ENCODE data around the gene SLC9A7. TPM values are rescaled to one million over a fixed set of nuclear protein-coding genes. Genes with fewer than 3 reads are reported as not detected.

The SLC9A7 gene
- total and polyA plus RNA-seq, 2 experiments from 2014 or later = 2.5 to 15.4 TPM

DNA sequence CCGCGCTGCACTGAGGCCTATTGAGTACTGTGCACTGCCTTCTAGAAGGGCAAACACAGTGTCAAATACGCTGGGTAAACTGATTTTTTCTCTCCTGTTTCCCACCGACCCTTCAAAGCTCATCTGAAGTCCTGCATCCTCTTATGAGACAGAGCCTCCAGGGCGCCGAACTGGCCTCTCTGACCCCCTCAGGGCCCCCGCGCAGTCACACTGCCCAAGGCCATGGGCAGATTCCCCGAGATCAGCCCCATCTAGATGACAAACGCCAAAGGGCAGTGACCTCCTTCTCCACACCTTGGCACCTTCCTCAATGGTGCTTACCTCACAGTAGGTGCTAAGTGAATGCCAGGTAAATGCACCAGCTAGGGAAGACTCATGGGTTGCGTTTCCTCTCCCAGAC lies 151.0 kb downstream of the SLC9A7 start:
- Histone ChIP-seq H3K4me2 (no peak overlapping the region), H3K27ac (ENCODE audit: low read depth) (no peak overlapping the region), H3K79me2 (replicated peaks; ENCODE audit: insufficient read depth) (no peaks in the 10 kb centered on the region), H3K9me2 (ENCODE audit: insufficient read depth) (no peaks in the 10 kb centered on the region), H3K27me3 (ENCODE audit: insufficient read depth) (no peaks in the 10 kb centered on the region), H3K36me3 (ENCODE audit: insufficient read depth) (no peaks in the 10 kb centered on the region), H2AFZ (no peak overlapping the region), H4K20me1 (replicated peaks; ENCODE audit: insufficient read depth) (no peaks in the 10 kb centered on the region), H3K4me3 (no peak overlapping the region), H3F3A (replicated peaks; ENCODE audit: low read depth) (no peaks in the 10 kb centered on the region), H3K4me1 (ENCODE audit: insufficient read depth) (no peaks in the 10 kb centered on the region)
- Mint-ChIP-seq H3K27ac (no peak overlapping the region; the same call in 1 of the 2 replicates), H3K4me1 (peaks cover 3% of the 10 kb centered on the region; the same call in 2 of the 3 replicates), H3K9me3 (no peaks in the 10 kb centered on the region), H3K4me3 (no peak overlapping the region), H3K36me3 (ENCODE audit: low read depth) (peaks cover 5% of the 10 kb centered on the region; the same call in 2 of the 3 replicates), H3K27me3 (ENCODE audit: insufficient read depth, low read depth, poor library complexity) (no peaks in the 10 kb centered on the region)
- TF ChIP-seq CREB1 (CRISPR knock-in tag; IDR thresholded peaks at IDR 0.05; ENCODE audit: low read depth) (no peak), EZH2phosphoT487 (IDR thresholded peaks at IDR 0.05; ENCODE audit: unreplicated experiment) (no peak), ZNF114 (CRISPR knock-in tag; IDR thresholded peaks at IDR 0.05) (no peak), NANOG (IDR thresholded peaks at IDR 0.05; ENCODE audit: borderline replicate concordance) (no peak), POLR2AphosphoS5 (IDR thresholded peaks at IDR 0.05; ENCODE audit: low read depth) (no peak)
- ATAC-seq = no peak
- no peak for DNase-seq (ENCODE audit: low spot score)

DNA sequence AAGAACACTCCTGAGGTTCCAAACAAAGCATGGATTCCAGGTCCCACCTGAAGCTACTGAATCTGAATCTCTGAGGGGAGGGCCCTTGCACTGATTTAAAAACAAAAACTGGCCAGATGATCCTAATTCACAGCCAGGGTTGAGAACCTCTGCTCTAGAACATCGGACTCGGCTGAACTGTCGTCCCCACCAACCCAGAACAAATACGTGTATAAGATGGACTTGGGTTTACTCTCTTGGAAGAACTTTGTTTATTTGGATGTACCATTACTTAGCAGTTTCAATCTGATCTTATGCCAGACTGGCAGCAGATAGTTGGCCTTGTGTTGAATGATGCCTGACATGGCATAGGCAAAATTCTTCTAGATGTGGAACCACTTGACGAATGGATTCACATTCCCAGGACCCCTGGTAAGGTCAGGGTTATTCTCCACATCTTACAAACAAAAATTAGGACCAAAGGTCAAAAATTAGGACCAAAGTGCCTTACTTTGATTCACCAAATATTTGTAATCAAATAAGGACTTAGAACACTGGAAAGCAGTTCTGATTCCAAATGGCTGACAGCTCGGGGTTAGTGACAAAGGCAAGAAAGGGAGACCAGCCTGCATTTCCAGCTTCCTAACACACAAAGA lies 156.3 kb downstream of the SLC9A7 start:
- H3K4me3 ChIP-seq = no peak overlapping the region
- no peak overlapping the region for H3K4me2 ChIP-seq
- Mint-ChIP-seq H3K9me3 (no peaks in the 10 kb centered on the region), H3K36me3 (ENCODE audit: low read depth) (peaks cover 15% of the 10 kb centered on the region; the same call in 2 of the 3 replicates), H3K4me3 (no peak overlapping the region), H3K27me3 (ENCODE audit: insufficient read depth, low read depth, poor library complexity) (no peaks in the 10 kb centered on the region), H3K27ac (no peak overlapping the region), H3K4me1 (peaks cover 8% of the 10 kb centered on the region)
- H3K4me1 ChIP-seq (ENCODE audit: insufficient read depth) = no peaks in the 10 kb centered on the region
- H3K79me2 ChIP-seq (replicated peaks; ENCODE audit: insufficient read depth) = 0 out of 2 replicates have a peak, but pooled peaks cover 3% of the 10 kb centered on the region
- no peaks in the 10 kb centered on the region for H3K36me3 ChIP-seq (ENCODE audit: insufficient read depth)
- no peak overlapping the region for H2AFZ ChIP-seq
- H3F3A ChIP-seq (replicated peaks; ENCODE audit: low read depth) = no peaks in the 10 kb centered on the region
- no peaks in the 10 kb centered on the region for H3K27me3 ChIP-seq (ENCODE audit: insufficient read depth)
- H3K9me2 ChIP-seq (ENCODE audit: insufficient read depth) = no peaks in the 10 kb centered on the region
- ATAC-seq (no peak), DNase-seq (ENCODE audit: low spot score) (no peak)
- H3K27ac ChIP-seq (ENCODE audit: low read depth) = no peak overlapping the region
- no peaks in the 10 kb centered on the region for H4K20me1 ChIP-seq (replicated peaks; ENCODE audit: insufficient read depth)
- TF ChIP-seq EZH2 (IDR thresholded peaks at IDR 0.05; ENCODE audit: low read depth, unreplicated experiment) = no peak
- no peak for TF ChIP-seq JUNB (IDR thresholded peaks at IDR 0.05; ENCODE audit: unreplicated experiment)
- TF ChIP-seq, protein P1, sequence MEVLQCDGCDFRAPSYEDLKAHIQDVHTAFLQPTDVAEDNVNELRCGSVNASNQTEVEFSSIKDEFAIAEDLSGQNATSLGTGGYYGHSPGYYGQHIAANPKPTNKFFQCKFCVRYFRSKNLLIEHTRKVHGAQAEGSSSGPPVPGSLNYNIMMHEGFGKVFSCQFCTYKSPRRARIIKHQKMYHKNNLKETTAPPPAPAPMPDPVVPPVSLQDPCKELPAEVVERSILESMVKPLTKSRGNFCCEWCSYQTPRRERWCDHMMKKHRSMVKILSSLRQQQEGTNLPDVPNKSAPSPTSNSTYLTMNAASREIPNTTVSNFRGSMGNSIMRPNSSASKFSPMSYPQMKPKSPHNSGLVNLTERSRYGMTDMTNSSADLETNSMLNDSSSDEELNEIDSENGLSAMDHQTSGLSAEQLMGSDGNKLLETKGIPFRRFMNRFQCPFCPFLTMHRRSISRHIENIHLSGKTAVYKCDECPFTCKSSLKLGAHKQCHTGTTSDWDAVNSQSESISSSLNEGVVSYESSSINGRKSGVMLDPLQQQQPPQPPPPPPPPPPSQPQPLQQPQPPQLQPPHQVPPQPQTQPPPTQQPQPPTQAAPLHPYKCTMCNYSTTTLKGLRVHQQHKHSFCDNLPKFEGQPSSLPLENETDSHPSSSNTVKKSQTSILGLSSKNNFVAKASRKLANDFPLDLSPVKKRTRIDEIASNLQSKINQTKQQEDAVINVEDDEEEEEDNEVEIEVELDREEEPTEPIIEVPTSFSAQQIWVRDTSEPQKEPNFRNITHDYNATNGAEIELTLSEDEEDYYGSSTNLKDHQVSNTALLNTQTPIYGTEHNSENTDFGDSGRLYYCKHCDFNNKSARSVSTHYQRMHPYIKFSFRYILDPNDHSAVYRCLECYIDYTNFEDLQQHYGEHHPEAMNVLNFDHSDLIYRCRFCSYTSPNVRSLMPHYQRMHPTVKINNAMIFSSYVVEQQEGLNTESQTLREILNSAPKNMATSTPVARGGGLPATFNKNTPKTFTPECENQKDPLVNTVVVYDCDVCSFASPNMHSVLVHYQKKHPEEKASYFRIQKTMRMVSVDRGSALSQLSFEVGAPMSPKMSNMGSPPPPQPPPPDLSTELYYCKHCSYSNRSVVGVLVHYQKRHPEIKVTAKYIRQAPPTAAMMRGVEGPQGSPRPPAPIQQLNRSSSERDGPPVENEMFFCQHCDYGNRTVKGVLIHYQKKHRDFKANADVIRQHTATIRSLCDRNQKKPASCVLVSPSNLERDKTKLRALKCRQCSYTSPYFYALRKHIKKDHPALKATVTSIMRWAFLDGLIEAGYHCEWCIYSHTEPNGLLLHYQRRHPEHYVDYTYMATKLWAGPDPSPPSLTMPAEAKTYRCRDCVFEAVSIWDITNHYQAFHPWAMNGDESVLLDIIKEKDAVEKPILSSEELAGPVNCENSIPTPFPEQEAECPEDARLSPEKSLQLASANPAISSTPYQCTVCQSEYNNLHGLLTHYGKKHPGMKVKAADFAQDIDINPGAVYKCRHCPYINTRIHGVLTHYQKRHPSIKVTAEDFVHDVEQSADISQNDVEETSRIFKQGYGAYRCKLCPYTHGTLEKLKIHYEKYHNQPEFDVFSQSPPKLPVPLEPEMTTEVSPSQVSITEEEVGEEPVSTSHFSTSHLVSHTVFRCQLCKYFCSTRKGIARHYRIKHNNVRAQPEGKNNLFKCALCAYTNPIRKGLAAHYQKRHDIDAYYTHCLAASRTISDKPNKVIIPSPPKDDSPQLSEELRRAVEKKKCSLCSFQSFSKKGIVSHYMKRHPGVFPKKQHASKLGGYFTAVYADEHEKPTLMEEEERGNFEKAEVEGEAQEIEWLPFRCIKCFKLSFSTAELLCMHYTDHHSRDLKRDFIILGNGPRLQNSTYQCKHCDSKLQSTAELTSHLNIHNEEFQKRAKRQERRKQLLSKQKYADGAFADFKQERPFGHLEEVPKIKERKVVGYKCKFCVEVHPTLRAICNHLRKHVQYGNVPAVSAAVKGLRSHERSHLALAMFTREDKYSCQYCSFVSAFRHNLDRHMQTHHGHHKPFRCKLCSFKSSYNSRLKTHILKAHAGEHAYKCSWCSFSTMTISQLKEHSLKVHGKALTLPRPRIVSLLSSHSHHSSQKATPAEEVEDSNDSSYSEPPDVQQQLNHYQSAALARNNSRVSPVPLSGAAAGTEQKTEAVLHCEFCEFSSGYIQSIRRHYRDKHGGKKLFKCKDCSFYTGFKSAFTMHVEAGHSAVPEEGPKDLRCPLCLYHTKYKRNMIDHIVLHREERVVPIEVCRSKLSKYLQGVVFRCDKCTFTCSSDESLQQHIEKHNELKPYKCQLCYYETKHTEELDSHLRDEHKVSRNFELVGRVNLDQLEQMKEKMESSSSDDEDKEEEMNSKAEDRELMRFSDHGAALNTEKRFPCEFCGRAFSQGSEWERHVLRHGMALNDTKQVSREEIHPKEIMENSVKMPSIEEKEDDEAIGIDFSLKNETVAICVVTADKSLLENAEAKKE (CRISPR knock-in tag; IDR thresholded peaks at IDR 0.05) = no peak
- TF ChIP-seq CREB1 (CRISPR knock-in tag; IDR thresholded peaks at IDR 0.05; ENCODE audit: low read depth) = no peak
- no peak for TF ChIP-seq STAT1 (IDR thresholded peaks at IDR 0.05; ENCODE audit: unreplicated experiment)
- TF ChIP-seq POLR2AphosphoS5 (IDR thresholded peaks at IDR 0.05; ENCODE audit: low read depth) = no peak
- no peak for TF ChIP-seq EZH2phosphoT487 (IDR thresholded peaks at IDR 0.05; ENCODE audit: unreplicated experiment)
- TF ChIP-seq, protein P2, sequence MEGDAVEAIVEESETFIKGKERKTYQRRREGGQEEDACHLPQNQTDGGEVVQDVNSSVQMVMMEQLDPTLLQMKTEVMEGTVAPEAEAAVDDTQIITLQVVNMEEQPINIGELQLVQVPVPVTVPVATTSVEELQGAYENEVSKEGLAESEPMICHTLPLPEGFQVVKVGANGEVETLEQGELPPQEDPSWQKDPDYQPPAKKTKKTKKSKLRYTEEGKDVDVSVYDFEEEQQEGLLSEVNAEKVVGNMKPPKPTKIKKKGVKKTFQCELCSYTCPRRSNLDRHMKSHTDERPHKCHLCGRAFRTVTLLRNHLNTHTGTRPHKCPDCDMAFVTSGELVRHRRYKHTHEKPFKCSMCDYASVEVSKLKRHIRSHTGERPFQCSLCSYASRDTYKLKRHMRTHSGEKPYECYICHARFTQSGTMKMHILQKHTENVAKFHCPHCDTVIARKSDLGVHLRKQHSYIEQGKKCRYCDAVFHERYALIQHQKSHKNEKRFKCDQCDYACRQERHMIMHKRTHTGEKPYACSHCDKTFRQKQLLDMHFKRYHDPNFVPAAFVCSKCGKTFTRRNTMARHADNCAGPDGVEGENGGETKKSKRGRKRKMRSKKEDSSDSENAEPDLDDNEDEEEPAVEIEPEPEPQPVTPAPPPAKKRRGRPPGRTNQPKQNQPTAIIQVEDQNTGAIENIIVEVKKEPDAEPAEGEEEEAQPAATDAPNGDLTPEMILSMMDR (conservative IDR thresholded peaks at IDR 0.05; ENCODE audit: low read depth in 2 of 2) = no peak
- TF ChIP-seq NANOG (IDR thresholded peaks at IDR 0.05; ENCODE audit: borderline replicate concordance) = no peak
- TF ChIP-seq ETS1 (IDR thresholded peaks at IDR 0.05) = no peak

Data from GM23338 (cell line).